Skeletal muscle satellite cell (primary cell): ENCODE results near the gene SPSB4.

Experiments
- H3K27me3 ChIP-seq: 2 replicates; pipeline ENCODE4 v1.7.0; 2013; ENCODE audit warnings: low read length; ENCODE audit not compliant: control insufficient read depth, insufficient read depth
- H3K36me3 ChIP-seq: 2 replicates; pipeline ENCODE4 v1.7.0; 2013; ENCODE audit warnings: mild to moderate bottlenecking, control low read depth, low read length; ENCODE audit not compliant: insufficient read depth
- H3K4me1 ChIP-seq: 2 replicates; pipeline ENCODE4 v1.7.0; 2013; ENCODE audit warnings: low read length; ENCODE audit not compliant: control insufficient read depth, insufficient read depth
- H3K4me2 ChIP-seq: 2 replicates; pipeline ENCODE4 v1.7.0; 2013; ENCODE audit warnings: mild to moderate bottlenecking, low read length
- H3K4me3 ChIP-seq: 2 replicates; pipeline ENCODE4 v1.7.0; 2013; ENCODE audit warnings: low read length
- H3K9ac ChIP-seq: 2 replicates; pipeline ENCODE4 v1.7.0; 2013; ENCODE audit warnings: mild to moderate bottlenecking, low read depth, low read length, moderate library complexity
- H3K9me3 ChIP-seq: replicated peaks from 2 replicates; pipeline ENCODE4 v1.7.0; 2013; ENCODE audit warnings: mild to moderate bottlenecking, control low read depth, low read length

Gene SPSB4

DNA sequence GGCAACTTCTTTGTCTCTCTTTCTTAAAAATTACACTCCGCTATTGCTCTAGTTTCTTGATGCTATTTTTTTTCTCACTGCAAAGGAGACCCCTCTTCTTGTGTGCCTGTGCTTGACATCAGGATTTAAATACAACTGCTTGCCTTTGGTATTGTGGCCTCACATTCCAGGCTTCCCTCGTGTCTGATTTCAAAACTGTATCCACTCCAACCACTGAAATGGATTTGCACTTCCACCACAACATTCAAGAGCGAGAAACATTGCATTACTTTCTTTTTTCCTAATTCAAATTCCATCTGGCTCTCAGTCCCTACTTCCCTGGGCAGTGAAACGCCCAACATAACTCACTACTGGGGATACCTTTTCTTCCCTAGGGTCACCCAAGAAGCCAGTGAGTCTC lies 130.0 kb downstream of the SPSB4 start:
- Histone ChIP-seq H3K9me3 (no peaks in the 10 kb centered on the region), H3K9ac (no peak overlapping the region), H3K4me3 (no peak overlapping the region), H3K36me3 (no peaks in the 10 kb centered on the region), H3K4me2 (no peak overlapping the region), H3K4me1 (no peaks in the 10 kb centered on the region), H3K27me3 (peaks cover 3% of the 10 kb centered on the region)

DNA sequence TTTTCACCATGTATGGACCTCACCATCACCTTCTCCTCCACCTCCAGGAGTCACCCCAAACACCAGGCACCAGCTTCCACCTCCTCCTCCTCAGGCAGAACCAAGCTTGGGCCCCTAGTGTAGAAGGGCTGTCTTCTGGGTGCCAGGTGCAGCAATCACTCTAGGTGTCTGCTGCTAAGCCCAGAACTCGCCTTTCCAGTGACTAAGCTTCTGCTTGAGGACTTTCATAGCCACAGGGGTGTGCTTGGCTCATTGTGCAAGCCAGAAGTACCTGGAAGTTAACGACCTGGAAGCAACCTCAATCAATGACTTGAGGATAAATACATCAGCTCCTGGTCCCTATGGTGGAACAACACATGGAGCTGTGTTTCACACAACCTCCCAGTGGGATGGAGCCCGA lies 130.7 kb downstream of the SPSB4 start:
- Histone ChIP-seq H3K4me2 (no peak overlapping the region), H3K36me3 (no peaks in the 10 kb centered on the region), H3K9me3 (no peaks in the 10 kb centered on the region), H3K9ac (no peak overlapping the region), H3K4me3 (no peak overlapping the region), H3K4me1 (no peaks in the 10 kb centered on the region), H3K27me3 (peaks cover 6% of the 10 kb centered on the region)

DNA sequence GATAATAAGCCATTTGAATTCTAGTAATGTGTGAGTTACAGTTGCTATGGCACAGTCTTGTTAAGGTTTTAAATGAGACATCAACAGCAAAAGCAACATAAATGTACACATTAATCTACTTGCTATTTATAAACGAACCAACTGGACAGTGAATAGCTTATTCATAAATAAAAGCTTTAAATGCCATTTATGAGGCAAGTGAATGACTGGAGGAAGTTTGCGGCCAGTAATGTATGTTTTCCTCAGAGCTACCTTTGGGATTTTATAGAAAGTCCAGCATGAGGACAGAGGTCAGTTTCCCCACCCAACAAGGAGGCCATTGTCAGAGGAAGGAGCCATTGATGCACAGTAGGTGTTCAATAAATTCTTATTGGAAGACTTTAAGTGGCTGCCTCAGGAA lies 132.5 kb downstream of the SPSB4 start:
- Histone ChIP-seq H3K9ac (no peak overlapping the region), H3K9me3 (no peaks in the 10 kb centered on the region), H3K27me3 (peaks cover 7% of the 10 kb centered on the region), H3K4me3 (no peak overlapping the region), H3K4me1 (no peaks in the 10 kb centered on the region), H3K4me2 (no peak overlapping the region), H3K36me3 (no peaks in the 10 kb centered on the region)

DNA sequence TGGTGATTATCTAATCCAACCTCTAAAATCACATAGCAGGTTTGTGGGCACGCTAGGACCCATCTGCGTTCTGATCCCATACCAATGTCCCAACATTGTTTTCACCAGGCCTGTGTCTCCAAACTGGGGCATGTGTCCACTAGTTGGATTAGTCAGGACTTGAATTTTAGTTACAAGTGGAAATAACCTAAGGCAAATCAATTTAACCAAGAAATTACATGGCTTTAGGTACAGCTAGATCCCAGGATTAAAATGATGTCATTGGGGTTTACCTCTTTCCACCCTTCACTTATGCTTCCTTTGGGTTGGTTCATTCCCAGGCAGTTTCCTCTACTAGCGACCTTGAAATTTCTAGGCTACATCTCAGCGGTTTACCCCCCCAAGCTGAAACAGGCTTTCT lies 133.3 kb downstream of the SPSB4 start:
- no peak overlapping the region for H3K9ac ChIP-seq
- H3K27me3 ChIP-seq, result peaks cover 7% of the 10 kb centered on the region
- H3K9me3 ChIP-seq, result no peaks in the 10 kb centered on the region
- no peaks in the 10 kb centered on the region for H3K36me3 ChIP-seq
- H3K4me1 ChIP-seq, result no peaks in the 10 kb centered on the region
- no peak overlapping the region for H3K4me3 ChIP-seq
- H3K4me2 ChIP-seq, result no peak overlapping the region

DNA sequence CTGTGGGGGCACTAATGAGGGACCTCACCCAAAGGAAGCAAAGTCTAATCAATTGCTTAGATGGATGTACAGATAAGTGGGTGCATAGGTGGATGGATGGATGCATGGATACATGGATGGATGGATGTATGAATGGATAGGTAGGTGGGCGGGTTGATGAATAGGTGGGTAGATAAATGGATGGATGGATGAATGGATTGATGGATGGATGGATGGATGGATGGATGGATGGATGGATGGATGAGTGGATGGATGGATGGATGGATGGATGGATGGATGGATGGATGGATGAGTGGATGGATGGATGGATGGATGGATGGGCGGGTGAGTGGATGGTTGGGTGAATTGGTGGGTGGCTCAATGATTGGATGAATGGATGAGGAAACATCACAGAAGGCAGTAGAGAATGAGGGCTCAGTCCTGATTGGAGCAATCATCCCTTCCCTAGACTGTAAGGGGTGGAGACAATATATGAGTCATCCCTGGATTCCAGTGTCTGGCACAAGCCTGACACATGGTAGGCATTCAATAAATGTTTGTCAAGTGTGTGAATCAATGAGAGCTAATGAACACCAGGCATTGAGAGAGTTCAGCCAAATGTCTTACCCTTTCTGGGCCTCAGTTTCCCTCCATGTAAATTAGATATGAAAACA lies 140.1 kb downstream of the SPSB4 start:
- H3K4me2 ChIP-seq, result no peak overlapping the region
- no peaks in the 10 kb centered on the region for H3K9me3 ChIP-seq
- H3K9ac ChIP-seq, result no peak overlapping the region
- H3K27me3 ChIP-seq, result peaks cover 18% of the 10 kb centered on the region
- no peaks in the 10 kb centered on the region for H3K4me1 ChIP-seq
- H3K36me3 ChIP-seq, result no peaks in the 10 kb centered on the region
- H3K4me3 ChIP-seq, result no peak overlapping the region

DNA sequence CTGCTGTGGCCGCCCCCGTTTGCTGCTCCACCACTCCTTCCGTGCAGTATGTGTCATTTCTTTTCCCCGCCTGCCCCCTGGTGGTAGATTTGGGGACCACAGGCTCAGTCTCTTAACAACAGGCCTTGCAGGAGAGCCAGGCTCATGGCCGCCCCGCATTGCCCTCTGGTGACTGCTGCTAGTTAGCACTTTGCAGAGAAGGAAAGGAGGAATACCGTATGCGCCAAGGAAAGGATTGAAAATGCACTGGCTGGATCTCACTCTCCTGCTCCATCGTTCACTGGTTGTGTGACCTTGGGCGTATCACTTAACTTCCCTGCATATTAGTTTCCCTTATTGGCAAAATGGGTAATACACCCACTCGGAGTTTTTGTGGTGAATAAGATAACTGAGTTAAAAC lies 141.2 kb downstream of the SPSB4 start:
- no peaks in the 10 kb centered on the region for H3K4me1 ChIP-seq
- H3K27me3 ChIP-seq, result peaks cover 22% of the 10 kb centered on the region
- no peak overlapping the region for H3K4me3 ChIP-seq
- no peak overlapping the region for H3K4me2 ChIP-seq
- H3K36me3 ChIP-seq, result no peaks in the 10 kb centered on the region
- no peaks in the 10 kb centered on the region for H3K9me3 ChIP-seq
- no peak overlapping the region for H3K9ac ChIP-seq

DNA sequence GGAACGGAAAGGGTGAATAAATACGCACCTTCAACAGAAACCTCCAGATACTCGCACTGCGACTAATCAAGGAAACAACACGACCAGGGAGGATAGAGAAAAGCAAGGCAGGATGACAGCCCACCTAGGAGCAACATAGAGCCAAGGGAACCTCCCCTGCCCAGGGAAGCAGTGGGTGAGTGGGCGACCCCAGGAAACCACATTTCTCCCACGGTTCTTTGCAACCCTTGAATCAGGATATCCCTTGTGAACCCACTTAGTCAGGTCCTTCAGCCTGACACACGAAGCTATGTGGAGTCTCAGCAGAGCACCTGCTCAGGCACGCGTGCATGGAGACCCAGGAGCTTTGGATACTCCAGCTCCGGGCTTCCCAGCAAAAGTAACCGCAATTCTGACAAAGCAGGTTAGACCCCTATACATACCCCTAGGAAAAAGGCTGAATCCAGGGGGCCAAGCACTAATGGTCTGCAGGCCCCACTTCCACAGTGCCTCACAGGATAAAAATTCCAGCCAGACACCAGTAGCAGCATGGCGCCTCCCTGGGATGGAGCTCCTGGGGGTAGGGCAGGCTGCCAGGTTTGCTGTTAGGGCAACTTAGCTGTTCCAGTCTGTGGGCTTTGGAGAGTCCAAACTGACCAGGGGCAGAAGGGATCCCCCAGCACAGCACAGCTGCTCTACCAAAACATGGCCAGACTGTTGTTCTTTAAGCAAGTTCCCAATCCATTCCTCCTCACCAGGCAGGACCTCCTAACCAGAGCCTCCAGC lies 142.1 kb downstream of the SPSB4 start:
- H3K4me2 ChIP-seq, result no peak overlapping the region
- H3K4me1 ChIP-seq, result no peaks in the 10 kb centered on the region
- peaks cover 28% of the 10 kb centered on the region for H3K27me3 ChIP-seq
- H3K9me3 ChIP-seq, result no peaks in the 10 kb centered on the region
- no peak overlapping the region for H3K9ac ChIP-seq
- no peaks in the 10 kb centered on the region for H3K36me3 ChIP-seq
- no peak overlapping the region for H3K4me3 ChIP-seq
